ENCODE results near the gene PXMP4. TPM values are rescaled to one million over a fixed set of nuclear protein-coding genes. Genes with fewer than 3 reads are reported as not detected.
A peak's percentile ranks its signal among the peaks of the same experiment; 100 is the strongest.

PXMP4 gene
- total RNA-seq, 2 donors from 2014 or later, result 13.2 to 18.1 TPM

GRCh38 chr20:33685328-33686099 is 34.6 kb downstream of the PXMP4 start:
- peaks cover 13% of the 10 kb centered on the region for H3K4me1 ChIP-seq
- no peaks in the 10 kb centered on the region for H3K36me3 ChIP-seq
- H3K4me3 ChIP-seq, result peak overlapping the region; percentile 42
- H3K27ac ChIP-seq, result no peak overlapping the region
- H3K9ac ChIP-seq (ENCODE audit: low read depth in 2 of 2, low read length in 2 of 2), result peak overlapping the region; percentile 62 to 77
- TF ChIP-seq CTCF (IDR thresholded peaks at IDR 0.05), result no peak
- intact Hi-C loops (cut with DNase I), result no loop called here
- no peaks in the 10 kb centered on the region for H3K27me3 ChIP-seq
- H3K9me3 ChIP-seq, result no peaks in the 10 kb centered on the region
- DNase-seq, result peak; percentile 77

- Histone ChIP-seq H3K9me3 (no peaks in the 10 kb centered on the region), H3K9ac (ENCODE audit: low read depth in 2 of 2, low read length in 2 of 2) (peak overlapping the region; percentile 47 to 77), H3K27me3 (no peaks in the 10 kb centered on the region), H3K36me3 (no peaks in the 10 kb centered on the region), H3K4me3 (peak overlapping the region; percentile 42), H3K4me1 (peaks cover 13% of the 10 kb centered on the region), H3K27ac (no peak overlapping the region)
- TF ChIP-seq CTCF (IDR thresholded peaks at IDR 0.05), result no peak
- no peak for DNase-seq
- intact Hi-C loops (cut with DNase I), result no loop called here
These were observed 35.4 kb downstream of the PXMP4 start for GRCh38 chr20:33684533-33685327.

GRCh38 chr20:33681728-33682353 is 38.3 kb downstream of the PXMP4 start:
- no peak for DNase-seq
- no peaks in the 10 kb centered on the region for H3K36me3 ChIP-seq
- H3K9me3 ChIP-seq, result no peaks in the 10 kb centered on the region
- no peak overlapping the region for H3K4me3 ChIP-seq
- H3K27me3 ChIP-seq, result no peaks in the 10 kb centered on the region
- H3K4me1 ChIP-seq, result peaks cover 11% of the 10 kb centered on the region
- no peak overlapping the region for H3K27ac ChIP-seq
- intact Hi-C loops (cut with DNase I), result no loop called here
- no peak overlapping the region for H3K9ac ChIP-seq (ENCODE audit: low read depth in 2 of 2, low read length in 2 of 2)
- no peak for TF ChIP-seq CTCF (IDR thresholded peaks at IDR 0.05)

GRCh38 chr20:33681288-33681687 is 38.8 kb downstream of the PXMP4 start:
- H3K36me3 ChIP-seq, result no peaks in the 10 kb centered on the region
- H3K4me1 ChIP-seq, result peaks cover 9% of the 10 kb centered on the region
- H3K27ac ChIP-seq, result no peak overlapping the region
- no peaks in the 10 kb centered on the region for H3K27me3 ChIP-seq
- DNase-seq, result no peak
- no peaks in the 10 kb centered on the region for H3K9me3 ChIP-seq
- H3K9ac ChIP-seq (ENCODE audit: low read depth in 2 of 2, low read length in 2 of 2), result no peak overlapping the region
- no peak overlapping the region for H3K4me3 ChIP-seq
- intact Hi-C loops (cut with DNase I), result no loop called here
- TF ChIP-seq CTCF (IDR thresholded peaks at IDR 0.05), result no peak

- H3K36me3 ChIP-seq, result no peaks in the 10 kb centered on the region
- no peak overlapping the region for H3K4me3 ChIP-seq
- no peak for DNase-seq
- H3K9me3 ChIP-seq, result no peaks in the 10 kb centered on the region
- no peak for TF ChIP-seq CTCF (IDR thresholded peaks at IDR 0.05)
- no peak overlapping the region for H3K27ac ChIP-seq
- intact Hi-C loops (cut with DNase I), result no loop called here
- H3K9ac ChIP-seq (ENCODE audit: low read depth in 2 of 2, low read length in 2 of 2), result no peak overlapping the region
- H3K27me3 ChIP-seq, result no peaks in the 10 kb centered on the region
- peaks cover 11% of the 10 kb centered on the region for H3K4me1 ChIP-seq
These were observed 39.4 kb downstream of the PXMP4 start for GRCh38 chr20:33680686-33681085.
